Tibial nerve (tissue), 4 donors: ENCODE results near the gene LTC4S. TPM values are rescaled to one million over a fixed set of nuclear protein-coding genes. Genes with fewer than 3 reads are reported as not detected.

Experiments used
- DNase-seq, 2 donors: peaks; one replicate each; pipeline ENCODE4 v3.0.0-alpha.2; 2019; ENCODE audit warnings: low spot score in 2 of 2
- H3K27ac ChIP-seq, 4 donors: fragments of 200-600 bp; sonication (generic) in 3 of 4; one replicate each; pipeline ENCODE4 v1.5.1; 2017 to 2019; ENCODE audit warnings: mild to moderate bottlenecking in 1 of 4
- H3K27me3 ChIP-seq, 2 donors: fragments of 200-600 bp; sonication (generic) in 1 of 2; one replicate each; pipeline versions ENCODE4 v1.5.1 to v1.6.0; 2017 to 2019
- H3K36me3 ChIP-seq, 3 donors: fragments of 200-600 bp; sonication (generic); one replicate each; pipeline ENCODE4 v1.5.1; 2018 to 2019
- H3K4me1 ChIP-seq, 4 donors: fragments of 200-600 bp; sonication (generic) in 3 of 4; one replicate each; pipeline ENCODE4 v1.5.1; 2017 to 2019
- H3K4me3 ChIP-seq, 4 donors: fragments of 200-600 bp; sonication (generic) in 3 of 4; one replicate each; pipeline ENCODE4 v1.5.1; 2017 to 2019; ENCODE audit warnings: mild to moderate bottlenecking in 1 of 4, moderate library complexity in 1 of 4
- H3K9me3 ChIP-seq, 4 donors: fragments of 200-600 bp; sonication (generic) in 3 of 4; one replicate each; pipeline ENCODE4 v1.5.1; 2017 to 2019
- EP300 ChIP-seq, 2 donors: sonication (generic); formaldehyde crosslinking; IDR thresholded peaks; one replicate each; pipeline ENCODE4 v1.6.1; 2017; ENCODE audit warnings: antibody characterized with exemption in 2 of 2, mild to moderate bottlenecking in 1 of 2
- POLR2A ChIP-seq, 2 donors: fragments of 450-650 bp; IDR thresholded peaks; one replicate each; pipeline ENCODE4 v1.6.1; 2017; ENCODE audit warnings: antibody characterized with exemption in 2 of 2, mild to moderate bottlenecking in 2 of 2, moderate library complexity in 2 of 2
- WGBS, 2 donors: methylation state at CpG; one replicate each; pipeline ENCODE4 v1.1.5; 2018; 5-methylcytosine and 5-hydroxymethylcytosine counted together
- small RNA-seq: library from RNA; depleted of rRNA; stranded (forward); fragments of <200 nt; gene quantifications from one replicate; pipeline ENCODE3, GENCODE V24; 2016
- total RNA-seq, 4 donors: library from RNA; depleted of rRNA; stranded (reverse); fragments of >200 nt; gene quantifications; one replicate each; pipeline ENCODE4 v1.1.0, GENCODE V29; 2016
- TF ChIP-seq, protein P1 (sequence below), 5 experiments: fragments of 200-600 bp in 3 of 5; fragments of 450-650 bp in 2 of 5; sonication (generic) in 3 of 5; IDR thresholded peaks; one replicate each; pipeline ENCODE4 v1.5.1; 2016 to 2019; ENCODE audit warnings: antibody characterized with exemption in 5 of 5, mild to moderate bottlenecking in 3 of 5, moderate library complexity in 2 of 5

The LTC4S gene
- total RNA-seq, 4 donors from 2014 or later: 7.6 to 38.6 (median 18.4) TPM

GRCh38 chr5:179841621-179842020, 47.8 kb downstream of the LTC4S start:
- no peaks in the 10 kb centered on the region for H3K27me3 ChIP-seq
- peaks cover 0 to 17% (median 0%) of the 10 kb centered on the region in 4 donors for H3K9me3 ChIP-seq
- 93 to 96% methylated on average over 8 to 9 of the region's 9 CpGs for WGBS, 2 donors
- no peak overlapping the region for H3K27ac ChIP-seq
- peaks cover 0 to 6% (median 2%) of the 10 kb centered on the region in 4 donors for H3K4me1 ChIP-seq
- no peak overlapping the region for H3K4me3 ChIP-seq
- H3K36me3 ChIP-seq: peaks cover 3 to 97% (median 29%) of the 10 kb centered on the region in 3 donors
- TF ChIP-seq EP300 (IDR thresholded peaks at IDR 0.05): no peak
- no peak for TF ChIP-seq POLR2A (IDR thresholded peaks at IDR 0.05)
- TF ChIP-seq, protein P1, sequence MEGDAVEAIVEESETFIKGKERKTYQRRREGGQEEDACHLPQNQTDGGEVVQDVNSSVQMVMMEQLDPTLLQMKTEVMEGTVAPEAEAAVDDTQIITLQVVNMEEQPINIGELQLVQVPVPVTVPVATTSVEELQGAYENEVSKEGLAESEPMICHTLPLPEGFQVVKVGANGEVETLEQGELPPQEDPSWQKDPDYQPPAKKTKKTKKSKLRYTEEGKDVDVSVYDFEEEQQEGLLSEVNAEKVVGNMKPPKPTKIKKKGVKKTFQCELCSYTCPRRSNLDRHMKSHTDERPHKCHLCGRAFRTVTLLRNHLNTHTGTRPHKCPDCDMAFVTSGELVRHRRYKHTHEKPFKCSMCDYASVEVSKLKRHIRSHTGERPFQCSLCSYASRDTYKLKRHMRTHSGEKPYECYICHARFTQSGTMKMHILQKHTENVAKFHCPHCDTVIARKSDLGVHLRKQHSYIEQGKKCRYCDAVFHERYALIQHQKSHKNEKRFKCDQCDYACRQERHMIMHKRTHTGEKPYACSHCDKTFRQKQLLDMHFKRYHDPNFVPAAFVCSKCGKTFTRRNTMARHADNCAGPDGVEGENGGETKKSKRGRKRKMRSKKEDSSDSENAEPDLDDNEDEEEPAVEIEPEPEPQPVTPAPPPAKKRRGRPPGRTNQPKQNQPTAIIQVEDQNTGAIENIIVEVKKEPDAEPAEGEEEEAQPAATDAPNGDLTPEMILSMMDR (IDR thresholded peaks at IDR 0.05): no peak
- no peak for DNase-seq

Small RNA genes lying within 50 kb of the gene (small RNA-seq; reads per million reads assigned to genes)
- 0.57 reads per million for gene MIR1229

Other genes starting within 250 kb of the LTC4S start
- gene RUFY1, start 243.4 kb upstream of the LTC4S start, total RNA-seq: 10 to 100 TPM; 56.6 to 76.3 (median 71.3) TPM
- 100 to 1,000 TPM; 473 to 711 (median 678) TPM for gene HNRNPH1, start 170.3 kb upstream of the LTC4S start, total RNA-seq
- 1 to 10 TPM in 1 of 4 donors, not detected in 3; 1.2 TPM for gene CBY3, start 113.0 kb upstream of the LTC4S start, total RNA-seq
- gene CANX, start 95.0 kb upstream of the LTC4S start, total RNA-seq: 100 to 1,000 TPM; 258 to 315 (median 272) TPM
- 10 to 100 TPM; 27.0 to 38.1 (median 31.9) TPM for gene MAML1, start 61.2 kb upstream of the LTC4S start, total RNA-seq
- gene MGAT4B, start 12.9 kb downstream of the LTC4S start, total RNA-seq: 100 to 1,000 TPM in 1 of 4 donors, 10 to 100 TPM in 3; 52.7 to 153 (median 91.0) TPM
- 100 to 1,000 TPM; 408 to 463 (median 452) TPM for gene SQSTM1, start 26.9 kb downstream of the LTC4S start, total RNA-seq
- gene MRNIP, start 64.8 kb downstream of the LTC4S start, total RNA-seq: 10 to 100 TPM; 48.5 to 82.4 (median 63.2) TPM
- 100 to 1,000 TPM; 115 to 210 (median 168) TPM for gene TBC1D9B, start 113.9 kb downstream of the LTC4S start, total RNA-seq